HCT116 (cell line): ENCODE results near the gene RPL14.

Experiments
- ATF3 ChIP-seq: IDR thresholded peaks from 2 replicates; pipeline ENCODE4 v1.6.1; 2012
- CTCF ChIP-seq, 3 experiments: fragments of 200-600 bp in 1 of 3; sonication (generic) in 1 of 3; IDR thresholded peaks in 2 of 3; conservative IDR thresholded peaks in 1 of 3; 2 replicates each; pipeline ENCODE4 v1.5.1; 2012 to 2017; ENCODE audit warnings: low read depth in 2 of 3, low read length in 2 of 3, antibody characterized with exemption in 1 of 3, borderline replicate concordance in 1 of 3, control low read depth in 1 of 3, mild to moderate bottlenecking in 1 of 3, mixed read lengths in 1 of 3, mixed run types in 1 of 3, moderate library complexity in 1 of 3; ENCODE audit not compliant: insufficient read depth in 1 of 3
- EZH2 ChIP-seq: fragments of 200-600 bp; sonication (generic); IDR thresholded peaks from 2 replicates; pipeline ENCODE4 v1.6.1; 2017; ENCODE audit warnings: antibody characterized with exemption, mixed run types
- FOSL1 ChIP-seq: IDR thresholded peaks from 2 replicates; pipeline ENCODE4 v1.6.1; 2012; ENCODE audit warnings: low read depth
- JUND ChIP-seq: IDR thresholded peaks from 2 replicates; pipeline ENCODE4 v1.6.1; 2012
- MAX ChIP-seq: IDR thresholded peaks from 2 replicates; pipeline ENCODE4 v1.6.1; 2012
- POLR2A ChIP-seq: IDR thresholded peaks from 2 replicates; pipeline ENCODE4 v1.7.0; 2011; ENCODE audit warnings: borderline replicate concordance; ENCODE audit not compliant: insufficient read depth, insufficient read length; ENCODE audit errors: extremely low read depth
- POLR2AphosphoS5 ChIP-seq: IDR thresholded peaks from 2 replicates; pipeline ENCODE4 v1.6.1; 2011; ENCODE audit warnings: mild to moderate bottlenecking, low read depth, low read length, moderate library complexity
- YY1 ChIP-seq: IDR thresholded peaks from 2 replicates; pipeline ENCODE4 v1.6.1; 2011; ENCODE audit warnings: low read length, low read depth, moderate library complexity, mild to moderate bottlenecking; ENCODE audit not compliant: insufficient replicate concordance; ENCODE audit errors: extremely low read depth
- ZNF274 ChIP-seq: fragments of 200-500 bp; sonication (Bioruptor generic); IDR thresholded peaks from 2 replicates; pipeline ENCODE4 v1.6.1; 2014; ENCODE audit warnings: mild to moderate bottlenecking, low read depth, low read length, inconsistent platforms

- TF ChIP-seq CTCF (IDR thresholded peaks at IDR 0.05 in 2 of 3, conservative IDR thresholded peaks at IDR 0.05 in 1 of 3; ENCODE audit: borderline replicate concordance in 1 of 3, insufficient read depth in 1 of 3, low read depth in 2 of 3, low read length in 2 of 3): no peak
- 0 out of 2 replicates have a peak, but pooled peaks have one; percentile 31 for TF ChIP-seq ATF3
- no peak for TF ChIP-seq POLR2A
- peak; percentile 30; the same call in 1 of the 2 replicates for TF ChIP-seq POLR2AphosphoS5
- peak; percentile 90 for TF ChIP-seq FOSL1
- peak; percentile 72 for TF ChIP-seq MAX
- no peak for TF ChIP-seq YY1
- TF ChIP-seq EZH2: no peak
- no peak for TF ChIP-seq ZNF274
- peak; percentile 89 for TF ChIP-seq JUND
These were observed 47.7 kb downstream of the RPL14 start for GRCh38 chr3:40504636-40505430.
